ENCODE measurements around the gene AQP7. TPM values are rescaled to one million over a fixed set of nuclear protein-coding genes. Genes with fewer than 3 reads are reported as not detected.
"Not testable (repeated sequence)": the region's sequence is repeated elsewhere in the genome, so short reads cannot be mapped to it uniquely, and the experiment has no call there.

The AQP7 gene
- total RNA-seq, result under 1 TPM; 0.12 to 0.36 TPM

DNA sequence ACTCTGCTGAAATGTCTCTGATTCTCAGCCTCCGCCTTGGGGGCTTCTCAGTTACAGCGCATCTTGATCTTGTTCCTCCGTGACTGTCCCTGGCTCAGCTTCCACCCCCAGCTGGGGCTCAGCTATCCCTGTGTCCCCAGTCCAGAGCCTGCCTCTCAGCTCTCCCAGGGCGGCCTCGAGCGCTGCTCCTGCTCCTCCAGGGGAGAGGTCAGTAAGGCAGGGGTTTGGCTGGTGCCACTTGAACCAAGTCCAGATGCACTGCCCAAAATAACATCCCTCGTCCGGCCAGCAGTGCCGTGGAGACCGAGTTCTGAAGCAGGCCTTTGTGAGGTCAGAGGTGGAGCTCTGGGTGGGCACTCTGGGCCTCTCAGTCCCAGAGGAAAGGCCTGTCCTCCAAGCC lies at the start of gene AQP7:
TSS of gene AQP7 (minus strand) at position 198 of the 400 bp plus-strand sequence. CDS start 1,306 bp downstream, outside the sequence.
- intact Hi-C loops (cut with micrococcal nuclease), result loop anchor here (2.0 to 10.0 kb wide), 2 partner anchors 72 to 212 kb away; no protein-coding TSS in a partner anchor
- POLR2A ChIA-PET; DNase-seq; H3K4me1 Mint-ChIP-seq (ENCODE audit: low read depth); H3K27me3 Mint-ChIP-seq; H3K9me3 Mint-ChIP-seq; H3K36me3 Mint-ChIP-seq: not testable (repeated sequence)
- Mint-ChIP-seq H3K4me3 (peak within 1 kb of the TSS; percentile 26), H3K27ac (peak within 1 kb of the TSS; percentile 13)
- CTCF ChIA-PET, result interaction anchor here (1.8 to 5.3 kb wide), 5 partner anchors 27 to 71 kb away, joined by 5 to 113 read pairs (median 24); partner anchors contain the start of gene NOL6

DNA sequence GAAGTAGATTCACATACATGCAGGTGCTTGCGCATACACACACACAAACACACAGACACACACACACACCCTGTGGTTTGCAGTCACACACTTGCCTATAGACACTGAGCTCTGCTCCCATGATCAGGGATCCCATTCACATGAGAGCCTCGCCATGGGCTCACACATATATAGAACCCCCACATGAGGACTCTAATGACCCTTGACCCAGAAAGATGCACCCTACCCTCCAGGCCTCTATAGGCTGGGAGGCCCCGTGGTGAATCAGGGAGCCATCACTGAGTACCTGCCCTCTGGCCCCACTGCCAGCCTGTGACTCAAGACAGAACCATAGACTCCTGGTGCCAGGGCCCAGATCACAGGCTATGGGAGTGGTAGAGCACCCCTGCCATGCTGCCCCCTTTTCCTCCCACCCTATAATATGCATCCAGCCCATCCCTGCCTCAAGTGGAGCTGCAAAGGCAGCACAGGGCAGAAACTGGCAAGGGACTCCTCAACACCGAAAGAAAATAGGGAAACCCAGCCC lies 48.3 kb upstream of the AQP7 start:
- peak overlapping the region; percentile 16 for H3K27ac Mint-ChIP-seq
- no peak for DNase-seq
- H3K36me3 Mint-ChIP-seq, result no peaks in the 10 kb centered on the region
- H3K27me3 Mint-ChIP-seq, result no peaks in the 10 kb centered on the region
- ChIA-PET CTCF (interaction anchor here (1.4 to 22.0 kb wide), 4 partner anchors 16 to 164 kb away, joined by 4 to 386 read pairs (median 114); partner anchors contain the start of gene NOL6), POLR2A (no interaction called here)
- H3K4me1 Mint-ChIP-seq (ENCODE audit: low read depth), result peaks cover 64% of the 10 kb centered on the region
- intact Hi-C loops (cut with micrococcal nuclease), result no loop called here
- no peaks in the 10 kb centered on the region for H3K9me3 Mint-ChIP-seq
- H3K4me3 Mint-ChIP-seq, result no peak overlapping the region

DNA sequence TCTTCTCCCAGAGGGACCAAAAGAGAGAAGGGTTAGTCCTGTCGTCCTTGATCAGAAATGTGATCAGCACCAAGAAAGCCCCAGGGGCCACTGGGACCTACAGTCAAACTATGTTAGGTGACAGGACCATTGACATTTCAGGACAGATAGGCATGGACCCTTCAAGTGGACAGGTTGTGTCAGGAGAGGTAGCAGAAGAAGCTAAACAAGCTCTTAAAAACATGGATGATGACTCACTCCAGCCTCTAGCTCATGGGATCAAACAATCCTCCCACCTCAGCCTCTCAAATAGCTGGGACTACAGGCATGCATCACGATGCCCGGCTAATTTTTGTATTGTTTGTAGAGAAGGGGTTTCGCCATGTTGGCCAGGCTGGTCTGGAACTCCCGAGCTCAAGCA lies 47.3 kb upstream of the AQP7 start:
- intact Hi-C loops (cut with micrococcal nuclease), result loop anchor here (5.0 kb wide), 1 partner anchor 287 kb away; no protein-coding TSS in a partner anchor
- no peak for DNase-seq
- Mint-ChIP-seq H3K4me1 (ENCODE audit: low read depth) (peaks cover 70% of the 10 kb centered on the region), H3K27me3 (no peaks in the 10 kb centered on the region), H3K9me3 (no peaks in the 10 kb centered on the region), H3K36me3 (peaks cover under 1% of the 10 kb centered on the region), H3K27ac (no peak overlapping the region), H3K4me3 (no peak overlapping the region)
- POLR2A ChIA-PET, result interaction anchor here (4.1 kb wide), 1 partner anchor 34 kb away, joined by 28 read pairs; no protein-coding TSS in a partner anchor
- CTCF ChIA-PET, result interaction anchor here (1.4 to 22.0 kb wide), 3 partner anchors 17 to 163 kb away, joined by 4 to 386 read pairs (median 191); partner anchors contain the start of gene NOL6

DNA sequence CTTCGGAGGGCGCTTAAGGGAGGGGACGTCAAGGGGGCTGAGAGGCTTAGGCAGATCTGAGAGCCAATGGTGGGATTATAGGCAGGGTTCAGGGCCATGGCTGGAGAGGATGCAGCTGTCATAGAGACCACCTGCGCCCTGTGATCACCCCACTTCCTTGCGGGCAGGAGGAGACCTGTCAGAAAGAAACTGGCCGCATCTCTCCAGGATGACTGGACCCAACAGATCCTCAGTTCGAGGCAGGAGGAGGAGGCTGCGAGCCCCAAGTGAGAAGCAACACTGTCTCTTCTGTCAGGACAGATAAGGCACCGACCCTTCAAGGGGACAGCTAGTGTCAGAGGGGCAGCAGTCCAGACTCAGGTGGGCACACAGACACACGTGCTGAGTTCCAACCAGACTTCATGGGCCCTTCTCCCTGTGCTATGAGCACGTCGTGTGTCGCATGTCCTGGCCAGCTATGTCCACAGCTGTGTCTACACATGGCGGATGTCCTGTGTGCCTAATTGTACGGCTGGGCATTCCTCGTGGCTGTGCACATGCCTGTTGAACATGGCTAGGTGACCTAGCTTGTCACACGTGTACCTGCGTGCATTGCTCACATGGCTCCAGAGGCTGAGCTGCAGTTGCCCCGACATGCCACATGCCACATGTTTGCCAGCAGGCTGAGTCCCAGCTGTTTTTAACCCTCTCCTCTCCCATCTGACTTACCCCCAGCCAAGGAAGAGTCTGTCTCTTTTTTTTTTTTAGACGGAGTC lies 45.6 kb upstream of the AQP7 start:
- Mint-ChIP-seq H3K9me3 (no peaks in the 10 kb centered on the region), H3K4me1 (ENCODE audit: low read depth) (peaks cover 58% of the 10 kb centered on the region), H3K27ac (peak overlapping the region; percentile 87), H3K27me3 (no peaks in the 10 kb centered on the region), H3K36me3 (peaks cover 1% of the 10 kb centered on the region), H3K4me3 (peak overlapping the region; percentile 89)
- peak; percentile 56 for DNase-seq
- intact Hi-C loops (cut with micrococcal nuclease), result loop anchor here (2.0 to 5.0 kb wide), 3 partner anchors 73 to 286 kb away; partner anchors contain the start of genes BAG1 and CHMP5
- ChIA-PET POLR2A (interaction anchor here (1.3 to 4.1 kb wide), 6 partner anchors 8 to 158 kb away, joined by 3 to 28 read pairs (median 8); partner anchors contain the start of genes NFX1 and NOL6), CTCF (interaction anchor here (0.8 to 22.0 kb wide), 8 partner anchors 19 to 161 kb away, joined by 3 to 386 read pairs (median 8); partner anchors contain the start of genes AQP7, NFX1 and NOL6)

DNA sequence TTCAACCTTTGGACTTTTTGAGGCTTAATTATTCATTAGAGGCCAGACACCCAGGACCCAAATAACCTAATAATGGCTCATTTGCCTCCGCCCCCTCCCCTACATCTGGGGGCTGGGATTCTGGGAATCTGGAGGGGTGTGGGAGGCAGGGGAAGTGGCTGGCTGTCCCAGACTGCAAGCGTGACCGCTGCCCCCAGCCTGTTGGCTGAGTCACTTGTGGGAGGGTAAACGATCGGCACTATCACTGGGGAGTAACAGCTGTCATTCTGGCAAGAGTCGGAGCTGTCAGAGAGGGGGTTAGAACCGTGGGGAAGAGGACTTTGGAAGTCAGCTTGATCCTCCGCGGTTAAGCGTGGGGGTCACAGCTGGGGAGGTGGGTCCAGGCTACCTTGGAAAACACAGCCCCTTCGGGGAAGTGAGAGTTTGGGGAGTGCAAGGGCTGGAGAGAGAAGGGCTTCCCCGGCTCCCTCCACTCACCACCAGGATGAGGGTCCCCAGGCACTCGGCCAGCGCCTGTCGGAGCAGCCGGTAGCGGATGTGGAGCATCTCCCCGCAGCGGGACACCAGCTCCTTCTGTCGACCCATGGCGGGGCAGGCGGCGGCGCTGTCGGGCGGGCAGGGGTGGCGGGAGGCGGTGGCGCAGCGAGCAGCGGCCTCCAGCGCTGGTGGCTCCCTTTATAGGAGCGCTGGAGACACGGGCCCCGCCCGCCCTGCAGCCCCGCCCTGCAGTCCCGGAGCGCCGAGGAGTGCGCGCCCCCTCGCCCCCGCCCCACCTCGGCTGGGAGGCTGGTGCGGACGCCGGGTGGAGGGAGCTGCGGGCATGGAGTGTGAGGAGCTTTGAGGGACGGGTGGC lies 44.8 kb upstream of the AQP7 start, which contains the start of gene AQP3:
TSS of gene AQP3 (minus strand) at position 648 of the 853 bp plus-strand sequence. CDS start at position 585, 63 bp downstream.
- peak within 1 kb of the TSS; percentile 94 for H3K27ac Mint-ChIP-seq
- H3K4me1 Mint-ChIP-seq (ENCODE audit: low read depth), result peaks cover 50% of the 10 kb centered on the region
- POLR2A ChIA-PET, result interaction anchor here (0.5 to 4.1 kb wide), 8 partner anchors 9 to 157 kb away, joined by 3 to 28 read pairs (median 6); partner anchors contain the start of genes NFX1 and NOL6

DNA sequence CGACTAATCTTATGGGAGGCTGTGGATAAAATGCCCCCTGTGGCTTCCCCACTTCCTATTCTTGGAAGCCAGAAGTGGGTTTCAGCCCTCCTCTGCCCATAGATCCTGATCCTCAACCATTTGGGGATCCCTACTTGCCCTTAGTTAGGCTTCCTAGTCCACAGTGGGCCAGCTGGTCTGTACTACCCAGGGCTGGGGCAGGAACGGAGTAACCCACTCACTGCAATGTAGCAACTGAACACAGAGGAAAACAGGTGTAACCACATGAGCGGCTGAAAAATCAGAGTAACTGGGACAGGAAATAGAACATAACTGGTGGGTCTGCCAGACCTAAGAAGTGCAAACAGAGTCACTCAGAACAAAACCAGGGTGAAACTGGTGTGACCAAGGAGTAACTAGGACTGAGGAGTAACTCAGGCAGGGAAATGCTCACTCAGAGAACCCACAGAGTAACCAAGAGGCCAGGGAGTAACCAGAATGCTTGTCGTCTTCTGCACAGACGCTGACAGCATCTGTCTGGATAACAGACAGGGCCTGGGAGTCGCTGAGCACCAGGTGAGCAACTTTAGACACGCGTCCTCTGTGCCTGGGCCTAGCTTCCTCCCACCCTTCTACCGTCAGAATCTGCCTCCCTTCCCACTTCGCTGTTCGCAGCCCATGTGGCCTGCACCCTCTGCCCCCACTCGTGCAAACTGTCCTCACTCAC lies 44.0 kb upstream of the AQP7 start:
- POLR2A ChIA-PET, result interaction anchor here (0.6 to 4.1 kb wide), 7 partner anchors 9 to 156 kb away, joined by 3 to 28 read pairs (median 7); partner anchors contain the start of genes NFX1 and NOL6

More for the DNA sequence above, 44.8 kb upstream of the AQP7 start, which contains the start of gene AQP3:
- peaks cover 1% of the 10 kb centered on the region for H3K36me3 Mint-ChIP-seq
- DNase-seq, result peak; percentile 84
- intact Hi-C loops (cut with micrococcal nuclease), result loop anchor here (1.0 to 5.0 kb wide), 8 partner anchors 7 to 285 kb away; partner anchors contain the start of genes BAG1, CHMP5 and NFX1
- no peaks in the 10 kb centered on the region for H3K27me3 Mint-ChIP-seq
- H3K4me3 Mint-ChIP-seq, result peak within 1 kb of the TSS; percentile 89
- CTCF ChIA-PET, result interaction anchor here (0.6 to 22.0 kb wide), 10 partner anchors 9 to 160 kb away, joined by 3 to 386 read pairs (median 5); partner anchors contain the start of genes AQP7, NFX1 and NOL6
- no peaks in the 10 kb centered on the region for H3K9me3 Mint-ChIP-seq

DNA sequence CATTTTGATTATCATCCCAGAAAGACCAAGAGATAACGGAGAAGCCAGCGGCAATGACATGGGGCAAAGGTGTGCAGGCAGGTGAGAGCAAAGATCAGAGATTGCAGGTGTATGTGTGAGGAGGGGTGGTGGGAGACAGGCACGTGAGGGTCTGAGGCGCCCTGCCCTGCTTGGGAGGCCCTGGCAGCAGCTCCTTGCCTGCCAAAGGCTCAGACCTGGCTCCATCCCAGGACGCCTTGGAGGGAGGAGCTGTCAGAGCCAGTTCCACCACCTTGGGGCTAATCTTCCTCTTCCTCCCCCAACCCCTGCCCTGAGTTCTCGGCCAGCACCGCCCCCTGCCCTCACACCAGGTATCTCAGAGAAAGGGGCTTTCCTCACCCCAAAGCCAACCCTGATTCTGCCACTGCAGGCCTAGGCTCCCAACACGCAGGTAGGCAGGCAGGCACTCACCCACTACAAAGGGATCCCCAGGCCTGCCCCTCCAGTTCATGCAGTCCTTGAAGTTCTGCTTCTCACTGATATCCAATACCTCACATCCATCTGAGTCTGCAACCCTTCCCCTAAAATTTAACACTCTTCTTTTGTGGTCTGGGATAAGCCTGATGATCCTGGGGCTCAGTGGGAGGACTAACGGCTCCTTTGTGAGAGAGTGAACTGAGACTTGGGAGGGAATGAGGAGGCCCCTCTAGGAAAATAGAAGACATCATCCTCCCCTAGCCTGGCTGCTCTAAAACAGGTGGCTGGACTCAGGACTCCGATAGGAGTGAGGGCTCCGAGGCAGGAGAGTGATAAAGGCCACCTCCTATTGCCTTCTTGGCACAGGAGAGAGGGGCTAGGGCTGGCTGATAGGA lies 43.2 kb upstream of the AQP7 start:
- H3K9me3 Mint-ChIP-seq, result no peaks in the 10 kb centered on the region
- peak overlapping the region; percentile 94 for H3K27ac Mint-ChIP-seq
- peaks cover 1% of the 10 kb centered on the region for H3K36me3 Mint-ChIP-seq
- ChIA-PET CTCF (interaction anchor here (1.3 to 22.0 kb wide), 4 partner anchors 21 to 71 kb away, joined by 3 to 386 read pairs (median 102); partner anchors contain the start of gene NOL6), POLR2A (interaction anchor here (4.1 kb wide), 1 partner anchor 30 kb away, joined by 28 read pairs; no protein-coding TSS in a partner anchor)
- H3K4me1 Mint-ChIP-seq (ENCODE audit: low read depth), result peaks cover 45% of the 10 kb centered on the region
- peak; percentile 43 for DNase-seq
- no peaks in the 10 kb centered on the region for H3K27me3 Mint-ChIP-seq
- H3K4me3 Mint-ChIP-seq, result peak overlapping the region; percentile 89
- intact Hi-C loops (cut with micrococcal nuclease), result loop anchor here (1.0 to 5.0 kb wide), 8 partner anchors 9 to 283 kb away; partner anchors contain the start of genes BAG1, CHMP5 and NFX1

More for the DNA sequence above, 44.0 kb upstream of the AQP7 start:
- intact Hi-C loops (cut with micrococcal nuclease), result loop anchor here (1.0 to 5.0 kb wide), 8 partner anchors 8 to 284 kb away; partner anchors contain the start of genes BAG1, CHMP5 and NFX1
- Mint-ChIP-seq H3K4me3 (peak overlapping the region; percentile 89), H3K36me3 (peaks cover 1% of the 10 kb centered on the region), H3K4me1 (ENCODE audit: low read depth) (peaks cover 49% of the 10 kb centered on the region), H3K9me3 (no peaks in the 10 kb centered on the region), H3K27ac (peak overlapping the region; percentile 94), H3K27me3 (no peaks in the 10 kb centered on the region)
- CTCF ChIA-PET, result interaction anchor here (1.0 to 22.0 kb wide), 5 partner anchors 20 to 159 kb away, joined by 5 to 386 read pairs (median 16); partner anchors contain the start of gene NOL6
- DNase-seq, result peak; percentile 82

DNA sequence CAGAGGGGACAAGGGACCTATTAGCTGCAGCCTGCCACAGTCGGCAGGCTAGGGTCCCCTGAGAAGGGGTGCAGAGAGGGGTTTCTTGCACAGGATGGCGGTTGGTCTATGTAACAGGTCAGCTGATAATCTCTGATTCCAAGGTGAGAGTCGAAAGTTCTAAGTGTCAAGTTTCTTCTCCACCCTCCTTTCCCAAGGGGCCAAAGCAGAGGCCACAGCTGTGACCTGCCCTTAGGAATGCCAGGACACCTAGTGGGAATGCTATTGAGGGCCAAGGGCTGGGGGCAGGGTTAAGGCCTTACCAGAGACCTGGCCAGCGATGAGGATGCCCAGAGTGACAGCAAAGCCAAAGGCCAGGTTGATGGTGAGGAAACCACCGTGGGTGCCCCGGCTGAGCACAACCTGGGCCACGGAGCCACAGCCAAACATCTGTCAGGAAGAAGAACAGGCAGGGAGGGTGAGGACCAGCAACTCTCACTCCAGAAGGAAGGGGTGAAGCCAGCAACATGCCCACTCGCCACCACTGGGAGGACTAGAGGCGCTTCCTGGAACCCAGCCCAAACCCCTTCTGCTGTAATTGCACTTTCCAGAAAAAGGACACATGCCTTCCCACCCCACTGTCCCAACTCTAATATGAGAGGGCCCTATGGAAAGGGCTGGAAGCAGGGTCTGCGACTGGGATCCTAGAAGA lies 41.2 kb upstream of the AQP7 start:
- Mint-ChIP-seq H3K4me1 (ENCODE audit: low read depth) (peaks cover 41% of the 10 kb centered on the region), H3K36me3 (peaks cover 5% of the 10 kb centered on the region), H3K9me3 (no peaks in the 10 kb centered on the region), H3K4me3 (no peak overlapping the region), H3K27ac (peak overlapping the region; percentile 38), H3K27me3 (no peaks in the 10 kb centered on the region)
- intact Hi-C loops (cut with micrococcal nuclease), result no loop called here
- DNase-seq, result no peak
- POLR2A ChIA-PET, result no interaction called here
- CTCF ChIA-PET, result interaction anchor here (0.6 to 22.0 kb wide), 4 partner anchors 10 to 31 kb away, joined by 3 to 386 read pairs (median 10); partner anchors contain the start of gene NOL6

DNA sequence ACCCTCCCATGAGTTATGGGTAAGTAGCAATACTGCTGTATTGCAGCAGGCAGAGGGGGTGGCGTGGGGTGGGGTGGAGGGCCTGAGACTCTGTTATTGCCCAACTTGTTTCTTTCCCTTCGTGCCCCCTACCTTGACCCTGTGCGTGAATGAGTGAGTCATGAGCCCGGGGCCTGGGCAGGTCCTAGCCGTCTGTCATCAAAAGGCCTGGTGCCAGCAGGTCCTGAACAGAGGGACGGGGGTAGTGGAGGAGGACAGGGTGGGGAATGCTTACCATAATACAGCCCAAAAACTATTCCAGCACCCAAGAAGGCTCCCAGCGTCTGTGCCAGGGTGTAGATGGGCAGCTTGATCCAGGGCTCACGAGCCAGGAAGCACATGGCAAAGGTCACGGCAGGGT lies 40.7 kb upstream of the AQP7 start:
- ChIA-PET CTCF (interaction anchor here (1.9 to 22.0 kb wide), 4 partner anchors 11 to 28 kb away, joined by 7 to 386 read pairs (median 14); partner anchors contain the start of gene NOL6), POLR2A (no interaction called here)
- Mint-ChIP-seq H3K4me3 (no peak overlapping the region), H3K4me1 (ENCODE audit: low read depth) (peaks cover 35% of the 10 kb centered on the region), H3K36me3 (peaks cover 5% of the 10 kb centered on the region), H3K27ac (no peak overlapping the region), H3K9me3 (no peaks in the 10 kb centered on the region), H3K27me3 (no peaks in the 10 kb centered on the region)
- intact Hi-C loops (cut with micrococcal nuclease), result no loop called here
- DNase-seq, result no peak
